Calu3 (cell line): ENCODE data around the gene EIF4G1. TPM values are rescaled to one million over a fixed set of nuclear protein-coding genes. Genes with fewer than 3 reads are reported as not detected.

ENCODE experiments used
- BruUV-seq: library from RNA; stranded (reverse); fragments of 400-500 nt; replicated peaks from 2 replicates; lab custom pipeline; 2021; lab: Mats Ljungman, UMichigan
- CTCF ChIA-PET: fragments of 300-600 bp; sonication (Branson Sonifier 250); formaldehyde crosslinking; loops from one replicate; lab custom pipeline; 2022; ENCODE audit warnings: antibody characterized with exemption; lab: Charles Lee
- DNase-seq: peaks from one replicate; pipeline ENCODE4 v3.0.0; 2022
- H3K27ac Mint-ChIP-seq: one replicate; pipeline ENCODE4 v1.8.0; 2022; ENCODE audit warnings: mixed read lengths; ENCODE audit not compliant: unreplicated experiment
- H3K27me3 Mint-ChIP-seq: one replicate; pipeline ENCODE4 v1.8.0; 2022; ENCODE audit warnings: mixed read lengths; ENCODE audit not compliant: unreplicated experiment
- H3K36me3 Mint-ChIP-seq: one replicate; pipeline ENCODE4 v1.8.0; 2022; ENCODE audit warnings: mild to moderate bottlenecking, moderate library complexity, mixed read lengths; ENCODE audit not compliant: insufficient read depth, unreplicated experiment
- H3K4me1 Mint-ChIP-seq: one replicate; pipeline ENCODE4 v1.8.0; 2022; ENCODE audit warnings: mild to moderate bottlenecking, low read depth, mixed read lengths; ENCODE audit not compliant: unreplicated experiment
- H3K4me3 Mint-ChIP-seq: one replicate; pipeline ENCODE4 v1.8.0; 2022; ENCODE audit warnings: mild to moderate bottlenecking, low read depth, moderate library complexity, mixed read lengths; ENCODE audit not compliant: unreplicated experiment
- H3K9me3 Mint-ChIP-seq: one replicate; pipeline ENCODE4 v1.8.0; 2022; ENCODE audit warnings: low read depth, mixed read lengths; ENCODE audit not compliant: unreplicated experiment
- intact Hi-C: fragments of 100-400 bp; cut with micrococcal nuclease; formaldehyde crosslinking; loops from one replicate; pipeline ENCODE4 v1.10.0; 2022; ENCODE audit not compliant: unreplicated experiment
- total RNA-seq: library from RNA; stranded (reverse); gene quantifications from 2 replicates; pipeline ENCODE4 v1.2.3, GENCODE V29; 2022
- TF ChIP-seq, protein P1 (sequence below): fragments of 200-600 bp; IDR thresholded peaks from one replicate; pipeline ENCODE4 v1.8.0; 2022; ENCODE audit warnings: antibody characterized with exemption; ENCODE audit not compliant: unreplicated experiment

EIF4G1 gene
- total RNA-seq, 1 experiment from 2014 or later, result 673 TPM

DNA sequence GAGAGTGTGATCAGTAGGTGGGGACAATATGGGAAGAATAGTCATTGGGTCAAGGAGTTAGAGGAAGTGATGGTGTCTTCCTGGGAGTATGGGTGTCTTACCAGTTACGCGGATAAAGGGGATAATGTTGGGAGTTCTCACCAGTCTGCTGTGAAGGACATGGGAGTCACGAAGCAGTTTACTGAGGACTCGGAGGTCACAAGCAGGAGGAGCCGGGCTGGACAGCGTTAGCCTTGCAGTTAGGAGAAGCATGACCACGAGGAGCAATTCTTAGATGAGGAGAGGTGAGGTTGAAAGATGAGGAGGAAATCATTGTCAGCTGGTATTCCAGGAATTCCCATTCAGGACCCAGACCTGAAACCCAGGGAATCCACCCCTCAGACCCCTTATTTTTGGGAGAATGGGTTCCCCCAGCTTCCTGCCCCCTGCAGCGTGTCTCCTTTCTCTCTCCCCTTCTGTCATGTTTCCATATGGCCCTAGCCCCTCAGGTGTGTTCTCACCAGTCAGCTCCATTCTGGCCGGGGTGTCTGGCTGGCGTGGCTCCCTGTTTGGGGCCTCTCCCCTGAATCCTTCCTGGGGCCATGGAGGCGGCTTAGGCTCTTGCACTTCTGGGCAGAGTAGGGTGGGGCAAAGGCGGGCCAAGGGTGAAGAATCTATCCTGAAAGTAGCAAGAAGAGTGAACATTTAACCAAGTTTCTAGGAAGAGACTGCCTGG, 61.5 kb downstream of the EIF4G1 start:
- no peak overlapping the region for H3K4me3 Mint-ChIP-seq
- peaks cover 6% of the 10 kb centered on the region for H3K36me3 Mint-ChIP-seq
- H3K27ac Mint-ChIP-seq, result no peak overlapping the region
- CTCF ChIA-PET, result interaction anchor here (0.6 to 1.7 kb wide), 5 partner anchors 9 to 1040 kb away, joined by 3 to 7 read pairs (median 4); no protein-coding TSS in a partner anchor
- H3K4me1 Mint-ChIP-seq, result peaks cover 7% of the 10 kb centered on the region
- no TSS peak for BruUV-seq
- TF ChIP-seq, protein P1, sequence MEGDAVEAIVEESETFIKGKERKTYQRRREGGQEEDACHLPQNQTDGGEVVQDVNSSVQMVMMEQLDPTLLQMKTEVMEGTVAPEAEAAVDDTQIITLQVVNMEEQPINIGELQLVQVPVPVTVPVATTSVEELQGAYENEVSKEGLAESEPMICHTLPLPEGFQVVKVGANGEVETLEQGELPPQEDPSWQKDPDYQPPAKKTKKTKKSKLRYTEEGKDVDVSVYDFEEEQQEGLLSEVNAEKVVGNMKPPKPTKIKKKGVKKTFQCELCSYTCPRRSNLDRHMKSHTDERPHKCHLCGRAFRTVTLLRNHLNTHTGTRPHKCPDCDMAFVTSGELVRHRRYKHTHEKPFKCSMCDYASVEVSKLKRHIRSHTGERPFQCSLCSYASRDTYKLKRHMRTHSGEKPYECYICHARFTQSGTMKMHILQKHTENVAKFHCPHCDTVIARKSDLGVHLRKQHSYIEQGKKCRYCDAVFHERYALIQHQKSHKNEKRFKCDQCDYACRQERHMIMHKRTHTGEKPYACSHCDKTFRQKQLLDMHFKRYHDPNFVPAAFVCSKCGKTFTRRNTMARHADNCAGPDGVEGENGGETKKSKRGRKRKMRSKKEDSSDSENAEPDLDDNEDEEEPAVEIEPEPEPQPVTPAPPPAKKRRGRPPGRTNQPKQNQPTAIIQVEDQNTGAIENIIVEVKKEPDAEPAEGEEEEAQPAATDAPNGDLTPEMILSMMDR, result no peak
- peaks cover 86% of the 10 kb centered on the region for H3K27me3 Mint-ChIP-seq
- intact Hi-C loops, result loop anchor here (10.0 kb wide), 1 partner anchor 139 kb away; no protein-coding TSS in a partner anchor
- no peak for DNase-seq
- no peaks in the 10 kb centered on the region for H3K9me3 Mint-ChIP-seq

DNA sequence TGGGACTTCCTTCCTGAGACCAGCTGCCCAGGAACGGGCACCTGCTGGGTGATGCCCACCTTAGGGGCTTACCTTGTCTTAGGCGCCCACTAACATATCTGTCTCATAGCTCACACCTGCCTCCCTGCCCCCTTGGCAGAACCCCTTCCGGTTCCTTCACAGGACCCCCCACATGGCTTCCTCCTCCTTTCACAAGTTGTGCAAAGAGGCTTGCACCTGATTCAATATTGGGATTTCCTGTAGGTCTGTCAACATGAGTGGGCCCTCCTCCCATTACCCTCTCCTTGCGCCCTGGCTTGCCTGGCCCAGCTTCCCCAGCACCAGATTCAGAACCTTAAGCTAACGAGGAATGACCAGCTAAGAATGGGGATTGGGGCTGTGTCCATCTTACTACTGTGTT, 63.0 kb downstream of the EIF4G1 start:
- Mint-ChIP-seq H3K4me3 (no peak overlapping the region), H3K4me1 (no peaks in the 10 kb centered on the region), H3K27ac (no peak overlapping the region), H3K27me3 (peaks cover 94% of the 10 kb centered on the region), H3K36me3 (no peaks in the 10 kb centered on the region), H3K9me3 (no peaks in the 10 kb centered on the region)
- intact Hi-C loops, result loop anchor here (10.0 kb wide), 1 partner anchor 137 kb away; no protein-coding TSS in a partner anchor
- DNase-seq, result no peak
- BruUV-seq, result no TSS peak
- TF ChIP-seq, protein P1, result no peak
- CTCF ChIA-PET, result interaction anchor here (1.2 kb wide), 1 partner anchor 161 kb away, joined by 4 read pairs; no protein-coding TSS in a partner anchor

DNA sequence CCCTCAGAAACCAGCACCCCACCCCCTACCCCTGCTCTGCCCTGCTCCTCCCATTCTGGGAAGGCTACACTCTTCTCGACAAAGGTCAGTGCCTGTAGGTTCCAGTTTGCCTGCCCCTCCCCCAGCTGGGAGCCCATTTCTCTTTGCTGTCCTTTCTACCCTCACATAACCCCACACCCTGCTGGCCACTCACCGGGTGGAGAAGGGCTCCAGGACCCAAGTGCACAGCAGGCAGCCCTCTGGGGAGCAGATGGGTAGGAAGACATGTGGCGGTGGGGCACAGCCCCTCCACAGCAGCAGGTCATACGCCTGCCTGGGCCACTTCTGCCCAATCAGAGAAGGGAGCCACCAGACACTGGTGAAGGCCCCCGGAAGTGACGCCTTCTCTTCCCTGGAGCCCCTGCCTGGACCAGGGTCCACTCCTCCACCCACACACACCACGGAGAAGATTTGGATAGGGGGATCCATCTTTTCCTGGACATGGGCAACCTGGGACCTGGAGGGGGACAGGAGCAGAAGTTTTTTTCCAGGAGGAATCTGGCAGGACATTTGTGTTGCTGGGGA, 63.6 kb downstream of the EIF4G1 start, which contains the start of gene THPO:
TSS of gene THPO (minus strand) at position 326 of the 564 bp plus-strand sequence. CDS start 1,948 bp downstream, outside the sequence.
- Mint-ChIP-seq H3K27me3 (peaks cover 94% of the 10 kb centered on the region), H3K36me3 (no peaks in the 10 kb centered on the region), H3K4me1 (no peaks in the 10 kb centered on the region), H3K9me3 (no peaks in the 10 kb centered on the region), H3K27ac (no peak within 1 kb of the TSS), H3K4me3 (peak within 1 kb of the TSS; percentile 52)
- intact Hi-C loops, result loop anchor here (10.0 kb wide), 1 partner anchor 137 kb away; no protein-coding TSS in a partner anchor
- TF ChIP-seq, protein P1, result no peak
- BruUV-seq, result no TSS peak
- CTCF ChIA-PET, result interaction anchor here (0.5 kb wide), 1 partner anchor 504 kb away, joined by 4 read pairs; no protein-coding TSS in a partner anchor
- no peak for DNase-seq

DNA sequence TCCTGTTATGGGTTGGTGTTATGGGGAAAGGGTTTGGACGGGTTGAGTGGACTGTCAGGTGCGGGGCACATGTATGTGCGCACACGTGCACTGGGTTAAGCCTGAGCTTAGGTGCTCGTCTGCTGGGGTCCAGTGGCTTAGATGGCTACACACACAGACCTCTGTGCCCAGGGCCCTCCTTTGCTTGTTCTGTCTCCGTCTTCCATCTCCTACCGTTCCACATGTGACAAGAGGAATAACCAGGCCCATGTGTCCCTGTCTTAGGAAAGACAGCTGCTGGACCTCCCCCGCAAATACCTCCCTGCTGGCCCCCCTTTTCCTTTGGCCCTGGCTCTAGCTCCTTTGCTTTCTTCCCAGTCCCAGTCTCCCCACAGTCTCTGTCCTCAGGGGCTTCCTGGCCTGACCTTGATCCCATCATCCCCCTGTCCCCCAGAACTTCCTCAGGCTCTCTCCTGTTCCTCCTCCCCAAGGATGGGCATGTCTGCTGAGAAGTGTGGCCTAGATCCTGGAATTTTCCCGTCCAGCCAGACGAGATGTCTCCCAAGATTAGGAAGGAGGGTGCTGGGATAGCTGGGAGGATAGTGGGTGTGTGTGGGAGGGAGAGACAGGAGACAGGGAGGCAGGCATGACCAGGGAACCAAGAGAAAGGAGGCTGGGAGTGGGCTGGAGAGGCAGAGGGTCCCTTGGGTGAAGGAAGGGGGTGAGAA, 64.4 kb downstream of the EIF4G1 start:
- BruUV-seq, result no TSS peak
- Mint-ChIP-seq H3K27ac (no peak overlapping the region), H3K4me3 (peak overlapping the region; percentile 52), H3K27me3 (peaks cover 94% of the 10 kb centered on the region), H3K9me3 (no peaks in the 10 kb centered on the region), H3K4me1 (no peaks in the 10 kb centered on the region), H3K36me3 (no peaks in the 10 kb centered on the region)
- CTCF ChIA-PET, result no interaction called here
- intact Hi-C loops, result loop anchor here (10.0 kb wide), 1 partner anchor 136 kb away; no protein-coding TSS in a partner anchor
- TF ChIP-seq, protein P1, result no peak
- DNase-seq, result no peak
